PC-9 (cell line): ENCODE results near the gene PRMT9.

ENCODE experiments used
- CTCF ChIP-seq: fragments of 200-600 bp; sonication (generic); conservative IDR thresholded peaks from 2 replicates; pipeline ENCODE4 v1.6.1; 2017; ENCODE audit warnings: mixed run types, antibody characterized with exemption, mild to moderate bottlenecking, moderate library complexity
- EZH2 ChIP-seq: fragments of 200-600 bp; sonication (generic); IDR thresholded peaks from 2 replicates; pipeline ENCODE4 v1.8.0; 2017; ENCODE audit warnings: antibody characterized with exemption, low read depth

DNA sequence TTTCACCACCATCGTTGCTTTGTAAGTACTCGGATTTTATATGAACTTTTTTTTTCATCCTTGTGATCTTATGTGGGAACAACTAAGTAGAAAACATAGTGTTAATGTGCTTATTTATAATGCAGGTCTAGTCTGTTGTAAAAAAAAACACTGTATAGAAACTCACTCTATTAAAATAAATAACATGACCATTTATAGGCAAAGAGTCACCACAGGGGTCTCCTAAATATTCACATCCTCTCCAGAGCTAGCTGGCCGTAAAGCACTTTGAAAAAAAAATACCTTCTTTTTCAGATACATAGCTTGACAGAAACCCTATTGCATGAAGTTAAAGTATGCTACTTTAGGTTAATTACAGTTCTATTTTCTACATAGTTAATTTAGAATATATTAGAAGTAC, 55.5 kb downstream of the PRMT9 start:
- no peak for TF ChIP-seq CTCF
- no peak for TF ChIP-seq EZH2
